Lower leg skin (tissue), 4 donors: Measurements from ENCODE around the gene GNL1. TPM values are rescaled to one million over a fixed set of nuclear protein-coding genes. Genes with fewer than 3 reads are reported as not detected.
"Not testable (repeated sequence)": the region's sequence is repeated elsewhere in the genome, so short reads cannot be mapped to it uniquely, and the experiment has no call there.

Source experiments
- DNase-seq, 2 donors: peaks; one replicate each; pipeline ENCODE4 v3.0.0-alpha.2; 2019; ENCODE audit warnings: low spot score in 2 of 2
- H3K4me3 ChIP-seq: fragments of 200-600 bp; sonication (generic); 2 replicates; pipeline ENCODE4 v1.5.1; 2017; ENCODE audit warnings: mild to moderate bottlenecking, low read depth; ENCODE audit not compliant: poor library complexity, severe bottlenecking
- POLR2A ChIP-seq, 2 donors: fragments of 450-650 bp; IDR thresholded peaks; one replicate each; pipeline ENCODE4 v1.6.1; 2016 to 2017; ENCODE audit warnings: antibody characterized with exemption in 2 of 2, mild to moderate bottlenecking in 1 of 2, moderate library complexity in 1 of 2
- WGBS, 2 donors: methylation state at CpG; one replicate each; pipeline ENCODE4 v1.1.5; 2018; 5-methylcytosine and 5-hydroxymethylcytosine counted together
- intact Hi-C: fragments of 100-400 bp; cut with DNase I; formaldehyde crosslinking; loops from one replicate; pipeline ENCODE4 v1.15.0; 2023; ENCODE audit warnings: low total_unique reads
- total RNA-seq, 4 donors: library from RNA; depleted of rRNA; stranded (reverse); fragments of >200 nt; gene quantifications; one replicate each; pipeline ENCODE4 v1.1.0, GENCODE V29; 2016
- TF ChIP-seq, protein P1 (sequence below), 3 donors: fragments of 450-650 bp; IDR thresholded peaks; one replicate each; pipeline ENCODE4 v1.5.1; 2016; ENCODE audit warnings: antibody characterized with exemption in 3 of 3, mild to moderate bottlenecking in 3 of 3, moderate library complexity in 2 of 3

Gene GNL1
- total RNA-seq, 4 donors from 2014 or later = 30.4 to 39.6 (median 33.4) TPM

DNA sequence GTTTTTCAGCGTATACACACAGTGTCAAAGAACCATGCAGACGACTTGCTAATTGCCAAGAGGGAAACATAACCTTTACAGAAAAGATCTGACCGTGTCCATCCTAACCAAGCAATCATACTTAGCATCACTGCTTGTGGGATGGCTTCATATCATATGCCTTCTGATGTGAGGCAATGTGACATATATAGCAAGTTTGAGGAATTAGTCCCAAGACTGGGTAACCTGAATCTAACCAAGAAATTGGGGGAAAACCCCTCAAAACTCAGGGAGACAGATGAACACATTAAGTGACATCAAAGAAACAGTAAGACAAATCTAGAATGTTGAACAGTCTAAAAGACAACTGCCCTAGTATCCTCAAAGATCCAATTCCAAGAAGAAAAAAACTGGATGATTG, 18.4 kb downstream of the GNL1 start:
- no peak for DNase-seq
- no peak overlapping the region for H3K4me3 ChIP-seq
- 85% methylated on average over 3 of the region's 3 CpGs for WGBS, 2 donors
- intact Hi-C loops = no loop called here
- no peak for TF ChIP-seq POLR2A (IDR thresholded peaks at IDR 0.05)
- TF ChIP-seq, protein P1, sequence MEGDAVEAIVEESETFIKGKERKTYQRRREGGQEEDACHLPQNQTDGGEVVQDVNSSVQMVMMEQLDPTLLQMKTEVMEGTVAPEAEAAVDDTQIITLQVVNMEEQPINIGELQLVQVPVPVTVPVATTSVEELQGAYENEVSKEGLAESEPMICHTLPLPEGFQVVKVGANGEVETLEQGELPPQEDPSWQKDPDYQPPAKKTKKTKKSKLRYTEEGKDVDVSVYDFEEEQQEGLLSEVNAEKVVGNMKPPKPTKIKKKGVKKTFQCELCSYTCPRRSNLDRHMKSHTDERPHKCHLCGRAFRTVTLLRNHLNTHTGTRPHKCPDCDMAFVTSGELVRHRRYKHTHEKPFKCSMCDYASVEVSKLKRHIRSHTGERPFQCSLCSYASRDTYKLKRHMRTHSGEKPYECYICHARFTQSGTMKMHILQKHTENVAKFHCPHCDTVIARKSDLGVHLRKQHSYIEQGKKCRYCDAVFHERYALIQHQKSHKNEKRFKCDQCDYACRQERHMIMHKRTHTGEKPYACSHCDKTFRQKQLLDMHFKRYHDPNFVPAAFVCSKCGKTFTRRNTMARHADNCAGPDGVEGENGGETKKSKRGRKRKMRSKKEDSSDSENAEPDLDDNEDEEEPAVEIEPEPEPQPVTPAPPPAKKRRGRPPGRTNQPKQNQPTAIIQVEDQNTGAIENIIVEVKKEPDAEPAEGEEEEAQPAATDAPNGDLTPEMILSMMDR (IDR thresholded peaks at IDR 0.05) = no peak

DNA sequence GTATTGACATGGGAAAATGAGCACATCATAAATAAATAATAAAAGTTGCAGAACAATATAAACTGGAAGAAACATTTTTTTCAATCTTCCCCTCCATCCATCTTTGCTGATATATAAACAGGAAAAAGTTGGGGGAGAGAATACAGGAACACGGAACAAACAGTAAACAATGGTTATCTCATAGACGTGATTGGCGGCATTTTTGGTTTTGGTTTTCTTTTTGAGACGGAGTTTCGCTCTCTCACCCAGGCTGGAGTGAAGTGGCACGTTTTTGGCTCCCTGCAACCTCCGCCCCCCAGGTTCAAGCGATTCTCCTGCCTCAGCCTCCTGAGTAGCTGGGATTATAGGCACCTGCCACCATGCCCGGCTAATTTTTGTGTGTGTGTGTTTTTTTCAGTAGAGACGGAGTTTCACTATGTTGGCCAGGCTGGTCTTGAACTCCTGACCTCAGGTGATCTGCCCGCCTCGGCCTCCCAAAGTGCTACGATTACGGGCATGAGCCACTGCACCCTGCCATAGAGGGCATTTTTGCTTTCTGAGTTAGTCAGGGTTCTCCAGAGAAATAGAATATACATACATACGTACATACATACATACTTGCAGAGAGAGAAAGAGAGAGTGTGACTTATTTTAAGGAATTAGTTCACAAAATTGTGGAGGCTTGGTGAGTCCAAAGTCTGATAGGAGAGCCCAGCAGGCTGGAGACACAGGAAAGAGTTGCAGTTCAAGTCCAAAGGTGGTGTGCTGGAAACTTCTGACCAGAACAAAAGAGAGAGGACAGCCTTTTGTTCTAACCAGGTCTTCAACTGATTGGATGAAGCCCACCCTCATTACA, 22.6 kb downstream of the GNL1 start:
- 80 to 83% methylated on average over 15 of the region's 15 CpGs for WGBS, 2 donors
- intact Hi-C loops = no loop called here
- TF ChIP-seq, protein P1 (IDR thresholded peaks at IDR 0.05) = no peak
- TF ChIP-seq POLR2A (IDR thresholded peaks at IDR 0.05) = no peak
- no peak overlapping the region for H3K4me3 ChIP-seq
- no peak for DNase-seq

DNA sequence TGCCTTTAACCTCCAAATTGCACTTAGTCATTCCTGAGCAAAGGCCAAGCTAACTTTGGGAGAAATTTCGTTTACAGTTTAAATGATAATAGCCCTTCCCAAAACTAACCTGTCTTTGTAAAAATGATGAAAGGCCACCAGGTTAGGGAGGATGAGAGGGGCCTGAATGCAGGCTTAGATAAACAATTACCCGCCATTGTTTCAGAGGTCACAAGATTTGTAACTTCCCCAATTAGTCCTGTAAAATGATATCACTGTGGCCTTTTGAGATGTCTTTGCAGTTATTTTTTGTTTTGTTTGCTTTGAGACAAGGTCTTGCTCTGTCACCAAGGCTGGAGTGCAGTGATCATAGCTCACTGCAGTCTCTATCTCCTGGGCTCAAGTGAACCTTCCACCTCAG, 26.3 kb downstream of the GNL1 start:
- intact Hi-C loops = no loop called here
- 67 to 75% methylated on average over 2 of the region's 2 CpGs for WGBS, 2 donors
- TF ChIP-seq, protein P1 (IDR thresholded peaks at IDR 0.05) = no peak
- TF ChIP-seq POLR2A (IDR thresholded peaks at IDR 0.05) = no peak
- no peak overlapping the region for H3K4me3 ChIP-seq
- DNase-seq = no peak

DNA sequence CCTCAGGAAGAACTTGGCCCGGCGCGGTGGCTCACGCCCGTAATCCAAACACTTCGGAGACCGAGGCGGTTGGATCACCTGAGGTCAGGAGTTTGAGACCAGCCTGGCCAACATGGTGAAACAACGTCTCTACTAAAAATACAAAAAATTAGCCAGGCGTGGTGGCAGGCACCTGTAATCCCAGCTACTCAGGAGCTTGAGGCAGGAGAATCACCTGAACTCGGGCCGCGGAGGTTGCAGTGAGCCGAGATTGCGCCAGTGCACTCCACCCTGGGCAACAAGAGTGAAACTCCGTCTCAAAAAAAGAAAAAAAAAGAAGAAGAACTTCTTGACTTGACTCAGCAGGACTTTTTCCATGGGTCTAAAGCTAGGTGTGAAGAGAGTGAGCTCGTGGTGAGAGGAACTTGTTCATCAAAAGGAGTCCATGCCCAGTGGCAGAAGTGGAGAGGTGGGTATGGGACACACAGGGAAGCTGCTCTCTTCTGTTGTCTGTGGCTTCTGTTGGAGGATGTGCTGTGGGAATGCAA, 26.9 kb downstream of the GNL1 start:
- 86 to 88% methylated on average over 17 of the region's 17 CpGs for WGBS, 2 donors
- H3K4me3 ChIP-seq, intact Hi-C loops, DNase-seq: not testable (repeated sequence)

DNA sequence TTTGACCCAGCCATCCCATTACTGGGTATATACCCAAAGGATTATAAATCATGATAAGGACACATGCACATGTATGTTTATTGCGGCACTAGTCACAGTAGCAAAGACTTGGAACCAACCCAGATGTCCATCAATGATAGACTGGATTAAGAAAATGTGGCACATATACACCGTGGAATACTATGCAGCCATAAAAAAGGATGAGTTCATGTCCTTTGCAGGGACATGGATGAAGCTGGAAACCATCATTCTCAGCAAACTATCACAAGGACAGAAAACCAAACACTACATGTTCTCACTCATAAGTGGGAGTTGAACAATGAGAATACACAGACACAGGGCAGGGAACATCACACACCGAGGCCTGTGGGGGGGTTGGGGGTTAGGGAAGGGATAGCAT, 29.8 kb downstream of the GNL1 start:
- H3K4me3 ChIP-seq, DNase-seq, intact Hi-C loops: not testable (repeated sequence)
- 95 to 100% methylated on average over 3 of the region's 3 CpGs for whole genome bisulfite sequencing, 2 donors

DNA sequence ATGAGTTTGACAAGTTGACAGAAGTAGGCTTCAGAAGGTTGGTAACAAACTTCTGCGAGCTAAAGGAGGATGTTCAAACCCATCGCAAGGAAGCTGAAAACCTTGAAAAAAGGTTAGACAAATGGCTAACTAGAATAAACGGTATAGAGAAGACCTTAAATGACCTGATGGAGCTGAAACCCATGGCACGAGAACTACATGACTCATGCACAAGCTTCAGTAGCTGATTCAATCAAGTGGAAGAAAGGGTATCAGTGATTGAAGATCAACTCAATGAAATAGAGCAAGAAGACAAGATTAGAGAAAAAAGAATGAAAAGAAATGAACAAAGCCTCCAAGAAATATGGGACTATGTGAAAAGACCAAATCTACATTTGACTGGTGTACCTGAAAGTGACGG, 34.3 kb downstream of the GNL1 start:
- WGBS, 2 donors = 70 to 74% methylated on average over 5 of the region's 5 CpGs

DNA sequence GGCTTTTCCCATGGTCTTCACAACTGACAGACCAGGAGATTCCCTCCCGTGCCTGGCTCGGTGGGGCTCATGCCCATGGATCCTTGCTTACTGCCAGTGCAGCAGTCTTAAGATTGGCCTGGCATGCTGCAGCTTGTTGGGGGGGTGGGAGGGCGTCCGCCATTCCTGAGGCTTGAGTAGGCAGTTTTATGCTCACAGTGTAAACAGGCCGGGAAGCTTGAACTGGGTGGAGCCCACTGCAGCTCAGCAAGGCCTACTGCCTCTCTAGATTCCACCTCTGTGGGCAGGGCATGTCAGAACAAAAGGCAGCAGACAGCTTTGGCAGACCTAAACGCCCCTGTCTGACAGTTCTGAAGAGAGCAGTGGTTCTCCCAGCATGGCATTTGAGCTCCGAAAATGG, 35.2 kb downstream of the GNL1 start:
- H3K4me3 ChIP-seq, intact Hi-C loops: not testable (repeated sequence)
- peak in 1 of 2 donors; percentile 49 for DNase-seq
- WGBS, 2 donors = 35 to 59% methylated on average over 6 to 7 of the region's 7 CpGs

More for the DNA sequence above, 34.3 kb downstream of the GNL1 start:
- intact Hi-C loops, H3K4me3 ChIP-seq, DNase-seq: not testable (repeated sequence)

DNA sequence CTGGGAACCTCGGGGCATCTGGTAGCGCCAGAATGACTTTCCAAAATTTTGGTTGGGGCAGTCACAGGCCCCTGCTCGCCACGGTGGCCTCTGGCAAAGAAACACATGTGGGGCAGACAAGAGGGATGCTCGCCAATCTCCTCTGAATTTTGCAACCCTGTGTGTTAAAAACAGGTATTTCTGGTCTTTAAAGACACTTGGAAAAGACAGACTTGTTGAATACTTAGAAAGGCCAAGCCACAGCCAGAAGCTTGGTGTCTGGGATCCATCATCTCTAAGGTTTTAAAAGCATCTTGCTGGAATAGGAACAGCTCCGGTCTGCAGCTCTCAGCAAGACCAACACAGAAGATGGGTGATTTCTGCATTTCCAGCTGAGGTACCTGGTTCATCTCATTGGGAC, 35.8 kb downstream of the GNL1 start:
- no peak overlapping the region for H3K4me3 ChIP-seq
- intact Hi-C loops = no loop called here
- TF ChIP-seq, protein P1 (IDR thresholded peaks at IDR 0.05) = no peak
- no peak for TF ChIP-seq POLR2A (IDR thresholded peaks at IDR 0.05)
- 54 to 61% methylated on average over 6 of the region's 6 CpGs for WGBS, 2 donors
- no peak for DNase-seq

DNA sequence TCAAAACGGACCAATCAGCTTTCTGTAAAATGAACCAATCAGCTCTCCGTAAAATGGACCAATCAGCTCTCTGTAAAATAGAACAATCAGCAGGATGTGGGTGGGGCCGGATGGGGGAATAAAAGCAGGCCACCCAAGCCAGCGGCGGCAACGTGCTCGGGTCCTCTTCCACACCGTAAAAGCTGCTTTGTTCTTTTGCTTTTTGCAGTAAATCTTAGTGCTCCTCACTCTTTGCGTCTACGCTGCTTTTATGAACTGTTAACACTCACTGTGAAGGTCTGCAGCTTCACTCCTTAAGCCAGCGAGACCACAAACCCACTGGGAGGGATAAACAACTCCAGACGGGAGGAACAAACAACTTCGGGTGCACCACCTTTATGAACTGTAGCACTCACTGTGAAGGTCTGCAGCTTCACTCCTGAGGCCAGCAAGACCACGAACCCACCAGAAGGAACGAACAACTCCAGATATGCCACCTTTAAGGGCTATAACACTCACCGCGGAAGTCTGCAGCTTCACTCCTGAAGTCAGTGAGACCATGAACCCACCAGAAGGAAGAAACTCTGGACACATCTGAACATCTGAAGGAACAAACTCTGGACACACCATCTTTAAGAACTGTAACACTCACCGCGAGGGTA, 37.7 kb downstream of the GNL1 start:
- intact Hi-C loops, H3K4me3 ChIP-seq: not testable (repeated sequence)
- WGBS, 2 donors = 77 to 81% methylated on average over 19 of the region's 19 CpGs
- DNase-seq = peak in 1 of 2 donors; percentile 67

DNA sequence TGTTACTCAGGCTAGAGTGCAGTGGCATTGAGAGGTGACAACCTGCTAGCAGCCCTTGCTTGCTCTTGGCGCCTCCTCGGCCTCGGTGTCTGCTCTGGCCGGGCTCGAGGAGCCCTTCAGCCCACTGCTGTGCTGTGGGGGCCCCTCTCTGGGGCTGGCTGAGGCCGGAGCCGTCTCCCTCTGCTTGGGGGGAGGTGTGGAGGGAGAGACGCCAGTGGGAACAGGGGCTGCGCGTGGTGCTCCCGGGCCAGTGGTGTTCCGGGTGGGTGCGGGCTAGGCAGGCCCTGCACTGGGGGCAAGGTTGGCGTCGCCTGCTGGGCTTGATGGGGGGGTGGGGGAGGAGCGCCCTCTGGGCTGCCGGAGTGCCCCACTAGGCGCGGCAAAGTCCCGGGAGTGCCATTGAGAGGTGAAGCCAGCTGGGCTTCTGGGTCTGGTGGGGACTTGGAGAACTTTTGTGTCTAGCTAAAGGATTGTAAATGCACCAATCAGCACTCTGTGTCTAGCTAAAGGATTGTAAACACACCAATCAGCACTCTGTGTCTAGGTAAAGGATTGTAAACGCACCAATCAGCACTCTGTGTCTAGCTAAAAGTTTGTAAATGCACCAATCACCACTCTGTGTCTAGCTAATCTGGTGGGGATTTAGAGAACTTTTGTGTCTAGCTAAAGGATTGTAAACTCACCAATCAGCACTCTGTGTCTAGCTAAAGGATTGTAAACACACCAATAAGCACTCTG, 38.4 kb downstream of the GNL1 start:
- intact Hi-C loops, H3K4me3 ChIP-seq: not testable (repeated sequence)
- peak in 1 of 2 donors; percentile 71 for DNase-seq
- WGBS, 2 donors = 89 to 93% methylated on average over 10 to 21 of the region's 21 CpGs
